IMR-90 (cell line): ENCODE results near the gene HACE1. TPM values are rescaled to one million over a fixed set of nuclear protein-coding genes. Genes with fewer than 3 reads are reported as not detected.

Experiments
- ATAC-seq: fragments of 200-7000 bp; cut with Tn5 transposase; 2 replicates; pipeline ENCODE4 v1.9.1; 2020; ENCODE audit warnings: low read depth, mild to moderate bottlenecking, moderate library complexity
- BruUV-seq: library from RNA; stranded (reverse); fragments of 400-500 nt; replicated peaks from 2 replicates; lab custom pipeline; 2021; lab: Mats Ljungman, UMichigan
- CTCF ChIA-PET: fragments of 300-600 bp; formaldehyde crosslinking; extraction: SDS; loops from one replicate; lab custom pipeline; 2021; ENCODE audit warnings: antibody characterized with exemption; lab: Yijun Ruan, JAX
- POLR2A ChIA-PET: fragments of 300-600 bp; sonication (Branson Sonifier 250); formaldehyde crosslinking; loops from one replicate; lab custom pipeline; 2022; ENCODE audit warnings: antibody characterized with exemption; ENCODE audit not compliant: unreplicated experiment; lab: Charles Lee
- DNase-seq: peaks from one replicate; pipeline ENCODE4 v3.0.0; 2013
- H2AFZ ChIP-seq: replicated peaks from 2 replicates; pipeline ENCODE3; 2013; ENCODE audit warnings: low read length, mild to moderate bottlenecking; ENCODE audit not compliant: poor library complexity
- H2AK5ac ChIP-seq: 2 replicates; pipeline ENCODE4 v1.6.1; 2013; ENCODE audit warnings: low read depth, low read length, inconsistent platforms
- H2AK9ac ChIP-seq: replicated peaks from 2 replicates; pipeline ENCODE3; 2013; ENCODE audit warnings: mild to moderate bottlenecking, low read depth, low read length, moderate library complexity; ENCODE audit not compliant: poor library complexity
- H2BK120ac ChIP-seq: 2 replicates; pipeline ENCODE4 v1.6.1; 2013; ENCODE audit warnings: low read depth, low read length, inconsistent platforms
- H2BK15ac ChIP-seq: 3 replicates; pipeline ENCODE4 v1.6.1; 2013; ENCODE audit warnings: low read depth, low read length, inconsistent platforms
- H2BK20ac ChIP-seq: 2 replicates; pipeline ENCODE4 v1.6.1; 2013; ENCODE audit warnings: low read depth, mild to moderate bottlenecking, inconsistent platforms, low read length, moderate library complexity
- H2BK5ac ChIP-seq: 2 replicates; pipeline ENCODE4 v1.6.1; 2013; ENCODE audit warnings: mild to moderate bottlenecking, low read depth, low read length, inconsistent platforms; ENCODE audit not compliant: poor library complexity, severe bottlenecking
- H3K14ac ChIP-seq: replicated peaks from 2 replicates; pipeline ENCODE4 v1.6.1; 2013; ENCODE audit warnings: low read depth, low read length, inconsistent platforms
- H3K18ac ChIP-seq: 2 replicates; pipeline ENCODE4 v1.6.1; 2013; ENCODE audit warnings: low read depth, low read length, control low read depth
- H3K23ac ChIP-seq: 2 replicates; pipeline ENCODE4 v1.6.1; 2013; ENCODE audit warnings: low read depth, low read length, inconsistent platforms
- H3K27ac ChIP-seq: 2 replicates; pipeline ENCODE4 v1.5.1; 2013; ENCODE audit warnings: mild to moderate bottlenecking, control low read depth, low read length; ENCODE audit not compliant: insufficient read depth
- H3K27me3 ChIP-seq: 2 replicates; pipeline ENCODE4 v1.6.1; 2013; ENCODE audit warnings: low read length; ENCODE audit not compliant: control insufficient read depth, insufficient read depth
- H3K36me3 ChIP-seq: 2 replicates; pipeline ENCODE4 v1.6.1; 2013; ENCODE audit warnings: low read length, mixed read lengths; ENCODE audit not compliant: control insufficient read depth, insufficient read depth
- H3K4ac ChIP-seq: 2 replicates; pipeline ENCODE4 v1.6.1; 2013; ENCODE audit warnings: low read depth, low read length, inconsistent platforms
- H3K4me1 ChIP-seq: 2 replicates; pipeline ENCODE4 v1.6.1; 2013; ENCODE audit warnings: low read length, mixed read lengths; ENCODE audit not compliant: control insufficient read depth, insufficient read depth
- H3K4me2 ChIP-seq: 2 replicates; pipeline ENCODE4 v1.6.1; 2013; ENCODE audit warnings: low read depth, mild to moderate bottlenecking, control low read depth, low read length, moderate library complexity
- H3K4me3 ChIP-seq: 2 replicates; pipeline ENCODE4 v1.5.1; 2013; ENCODE audit warnings: low read depth, mild to moderate bottlenecking, control low read depth, low read length, moderate library complexity; ENCODE audit not compliant: insufficient read depth
- H3K56ac ChIP-seq: 2 replicates; pipeline ENCODE4 v1.6.1; 2013; ENCODE audit warnings: low read length, inconsistent platforms; ENCODE audit not compliant: insufficient read depth; ENCODE audit errors: extremely low read depth
- H3K79me1 ChIP-seq, 2 experiments: 2 replicates each; pipeline ENCODE4 v1.6.1; 2013; ENCODE audit warnings: low read length in 2 of 2, inconsistent platforms in 1 of 2, low read depth in 1 of 2
- H3K9ac ChIP-seq: 2 replicates; pipeline ENCODE4 v1.6.1; 2013; ENCODE audit warnings: low read depth, low read length, control low read depth
- H3K9me1 ChIP-seq: 2 replicates; pipeline ENCODE4 v1.6.1; 2013; ENCODE audit warnings: low read length, inconsistent platforms; ENCODE audit not compliant: insufficient read depth
- H3K9me3 ChIP-seq: 2 replicates; pipeline ENCODE4 v1.6.1; 2013; ENCODE audit warnings: low read length; ENCODE audit not compliant: control insufficient read depth, insufficient read depth
- H4K20me1 ChIP-seq: 2 replicates; pipeline ENCODE4 v1.6.1; 2013; ENCODE audit warnings: low read length, inconsistent platforms; ENCODE audit not compliant: insufficient read depth
- H4K5ac ChIP-seq: 2 replicates; pipeline ENCODE4 v1.6.1; 2013; ENCODE audit warnings: mild to moderate bottlenecking, low read depth, low read length, control low read depth
- H4K8ac ChIP-seq, 2 experiments: 2 replicates each; pipeline ENCODE4 v1.6.1; 2013; ENCODE audit warnings: low read depth in 2 of 2, low read length in 2 of 2, control low read depth in 1 of 2, inconsistent platforms in 1 of 2
- H4K91ac ChIP-seq: 2 replicates; pipeline ENCODE4 v1.6.1; 2013; ENCODE audit warnings: low read depth, low read length, inconsistent platforms; ENCODE audit not compliant: insufficient read depth
- BHLHE40 ChIP-seq: fragments of 150-350 bp; IDR thresholded peaks from 2 replicates; pipeline ENCODE4 v1.6.1; 2016; ENCODE audit warnings: mild to moderate bottlenecking, low read depth, low read length
- CHD1 ChIP-seq: IDR thresholded peaks from 2 replicates; pipeline ENCODE4 v1.6.1; 2012; ENCODE audit warnings: low read depth, low read length, improper control_type of control experiment
- ELK1 ChIP-seq: fragments of 150-350 bp; IDR thresholded peaks from 2 replicates; pipeline ENCODE4 v1.6.1; 2016; ENCODE audit warnings: low read depth, mild to moderate bottlenecking, low read length, moderate library complexity, borderline replicate concordance
- FOS ChIP-seq: fragments of 150-350 bp; IDR thresholded peaks from 2 replicates; pipeline ENCODE4 v1.6.1; 2016; ENCODE audit warnings: low read depth, low read length
- MAFK ChIP-seq: IDR thresholded peaks from 2 replicates; pipeline ENCODE4 v1.6.1; 2012; ENCODE audit warnings: low read depth, low read length, improper control_type of control experiment
- MAZ ChIP-seq: IDR thresholded peaks from 2 replicates; pipeline ENCODE4 v1.6.1; 2012; ENCODE audit warnings: low read depth, mild to moderate bottlenecking, low read length, improper control_type of control experiment, moderate library complexity, borderline replicate concordance
- MXI1 ChIP-seq: IDR thresholded peaks from 2 replicates; pipeline ENCODE4 v1.6.1; 2012; ENCODE audit warnings: low read depth, mild to moderate bottlenecking, low read length, moderate library complexity, borderline replicate concordance
- NFE2L2 ChIP-seq: fragments of 150-350 bp; IDR thresholded peaks from 2 replicates; pipeline ENCODE4 v1.6.1; 2016; ENCODE audit warnings: low read depth, mild to moderate bottlenecking, low read length
- POLR2A ChIP-seq: IDR thresholded peaks from 2 replicates; pipeline ENCODE4 v1.6.1; 2012; ENCODE audit warnings: mild to moderate bottlenecking, low read depth, low read length
- RCOR1 ChIP-seq: IDR thresholded peaks from 2 replicates; pipeline ENCODE4 v1.6.1; 2012; ENCODE audit warnings: mild to moderate bottlenecking, low read length, improper control_type of control experiment; ENCODE audit not compliant: insufficient replicate concordance
- RFX5 ChIP-seq: IDR thresholded peaks from 2 replicates; pipeline ENCODE4 v1.8.0; 2012; ENCODE audit warnings: low read depth, mild to moderate bottlenecking, low read length, moderate library complexity
- SMC3 ChIP-seq: fragments of 150-350 bp; IDR thresholded peaks from 2 replicates; pipeline ENCODE4 v1.6.1; 2016; ENCODE audit warnings: low read depth, mild to moderate bottlenecking, antibody characterized with exemption, low read length, moderate library complexity
- WGBS, 2 experiments: methylation state at CpG; one replicate each; pipeline versions ENCODE4 v1.1.5 to v1.1.7; 2013; ENCODE audit warnings: missing lambda C conversion rate in 2 of 2; ENCODE audit not compliant: insufficient read length in 1 of 2; ENCODE audit errors: extremely low coverage in 2 of 2; 5-methylcytosine and 5-hydroxymethylcytosine counted together
- dilution Hi-C: fragments of 300-500 bp; cut with HindIII; formaldehyde crosslinking; loops from one replicate; pipeline ENCODE4 v1.14.3; 2018; ENCODE audit warnings: low sequenced_read_pairs; ENCODE audit not compliant: unreplicated experiment
- in situ Hi-C: fragments of 300-500 bp; cut with MboI; formaldehyde crosslinking; loops from 3 replicates; pipeline ENCODE4 v1.14.3; 2019; ENCODE audit warnings: low sequenced_read_pairs, inconsistent platforms, mixed read lengths
- intact Hi-C: fragments of 100-400 bp; cut with micrococcal nuclease; formaldehyde crosslinking; loops from 2 replicates; pipeline ENCODE4 v1.10.0; 2022
- polyA plus RNA-seq, 3 experiments: library from polyadenylated mRNA; depleted of rRNA; stranded (reverse); fragments of >200 nt; gene quantifications; 2 replicates each; pipeline ENCODE4 v1.2.3, GENCODE V29; 2012; ENCODE audit warnings: low replicate concordance in 1 of 3
- total RNA-seq: library from RNA; depleted of rRNA; stranded (reverse); fragments of >200 nt; gene quantifications from 2 replicates; pipeline ENCODE4 v1.2.3, GENCODE V29; 2012
- TF ChIP-seq, protein P1 (sequence below): fragments of 150-350 bp; IDR thresholded peaks from 2 replicates; pipeline ENCODE4 v1.6.1; 2017; ENCODE audit warnings: mild to moderate bottlenecking, antibody characterized with exemption, low read length, low read depth
- TF ChIP-seq, protein P2 (sequence below): conservative IDR thresholded peaks from 2 replicates; pipeline ENCODE4 v1.5.1; 2012; ENCODE audit warnings: mild to moderate bottlenecking, low read depth, low read length, improper control_type of control experiment

HACE1 gene
- total and polyA plus RNA-seq, 2 of the 4 experiments (the other 2 are of a cell fraction): 5.4 to 10.8 TPM

- Histone ChIP-seq H3K27me3 (no peaks in the 10 kb centered on the region), H2AK9ac (no peak overlapping the region), H2BK15ac (no peak overlapping the region), H3K4me1 (no peaks in the 10 kb centered on the region), H3K4ac (no peak overlapping the region), H3K9ac (no peak overlapping the region), H3K23ac (no peak overlapping the region), H4K5ac (no peak overlapping the region), H3K9me1 (0 out of 2 replicates have a peak, but pooled peaks cover 2% of the 10 kb centered on the region), H3K36me3 (0 out of 2 replicates have a peak, but pooled peaks cover 1% of the 10 kb centered on the region), H3K56ac (no peak overlapping the region), H2AFZ (no peak overlapping the region), H4K91ac (no peak overlapping the region), H2BK5ac (no peak overlapping the region), H3K9me3 (no peaks in the 10 kb centered on the region), H2BK120ac (no peak overlapping the region), H3K14ac (no peak overlapping the region), H4K20me1 (no peaks in the 10 kb centered on the region), H3K18ac (no peak overlapping the region), H3K4me2 (no peak overlapping the region), H2AK5ac (no peak overlapping the region), H4K8ac (no peak overlapping the region), H2BK20ac (no peak overlapping the region), H3K79me1 (no peaks in the 10 kb centered on the region), H3K27ac (no peak overlapping the region), H3K4me3 (no peak overlapping the region)
- intact Hi-C loops (no loop called here), in situ Hi-C loops (no loop called here), dilution Hi-C loops (no loop called here)
- no CpG with 5 or more reads among the region's 2 CpGs for WGBS, 2 experiments
- TF ChIP-seq SMC3 (no peak), MAFK (no peak), NFE2L2 (no peak), FOS (no peak), CHD1 (no peak), ELK1 (no peak), MXI1 (no peak), RFX5 (no peak), BHLHE40 (no peak), MAZ (no peak), POLR2A (no peak), RCOR1 (no peak)
- TF ChIP-seq, protein P1, sequence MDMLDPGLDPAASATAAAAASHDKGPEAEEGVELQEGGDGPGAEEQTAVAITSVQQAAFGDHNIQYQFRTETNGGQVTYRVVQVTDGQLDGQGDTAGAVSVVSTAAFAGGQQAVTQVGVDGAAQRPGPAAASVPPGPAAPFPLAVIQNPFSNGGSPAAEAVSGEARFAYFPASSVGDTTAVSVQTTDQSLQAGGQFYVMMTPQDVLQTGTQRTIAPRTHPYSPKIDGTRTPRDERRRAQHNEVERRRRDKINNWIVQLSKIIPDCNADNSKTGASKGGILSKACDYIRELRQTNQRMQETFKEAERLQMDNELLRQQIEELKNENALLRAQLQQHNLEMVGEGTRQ: no peak
- TF ChIP-seq, protein P2, sequence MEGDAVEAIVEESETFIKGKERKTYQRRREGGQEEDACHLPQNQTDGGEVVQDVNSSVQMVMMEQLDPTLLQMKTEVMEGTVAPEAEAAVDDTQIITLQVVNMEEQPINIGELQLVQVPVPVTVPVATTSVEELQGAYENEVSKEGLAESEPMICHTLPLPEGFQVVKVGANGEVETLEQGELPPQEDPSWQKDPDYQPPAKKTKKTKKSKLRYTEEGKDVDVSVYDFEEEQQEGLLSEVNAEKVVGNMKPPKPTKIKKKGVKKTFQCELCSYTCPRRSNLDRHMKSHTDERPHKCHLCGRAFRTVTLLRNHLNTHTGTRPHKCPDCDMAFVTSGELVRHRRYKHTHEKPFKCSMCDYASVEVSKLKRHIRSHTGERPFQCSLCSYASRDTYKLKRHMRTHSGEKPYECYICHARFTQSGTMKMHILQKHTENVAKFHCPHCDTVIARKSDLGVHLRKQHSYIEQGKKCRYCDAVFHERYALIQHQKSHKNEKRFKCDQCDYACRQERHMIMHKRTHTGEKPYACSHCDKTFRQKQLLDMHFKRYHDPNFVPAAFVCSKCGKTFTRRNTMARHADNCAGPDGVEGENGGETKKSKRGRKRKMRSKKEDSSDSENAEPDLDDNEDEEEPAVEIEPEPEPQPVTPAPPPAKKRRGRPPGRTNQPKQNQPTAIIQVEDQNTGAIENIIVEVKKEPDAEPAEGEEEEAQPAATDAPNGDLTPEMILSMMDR: no peak
- POLR2A ChIA-PET: no interaction called here
- BruUV-seq: no TSS peak
- DNase-seq (no peak), ATAC-seq (no peak)
- CTCF ChIA-PET: no interaction called here
Observed at GRCh38 chr6:104730450-104730849, 129.3 kb downstream of the HACE1 start.
